ENCODE results near the gene CFAP57. TPM values are rescaled to one million over a fixed set of nuclear protein-coding genes. Genes with fewer than 3 reads are reported as not detected.

CFAP57 gene
- total RNA-seq, 1 donor from 2014 or later: not detected

- no peak overlapping the region for H3K27ac ChIP-seq
- H3K9me3 ChIP-seq: no peaks in the 10 kb centered on the region
- DNase-seq (ENCODE audit: extremely low spot score in 2 of 2): no peak
- TF ChIP-seq POLR2AphosphoS5 (IDR thresholded peaks at IDR 0.05; ENCODE audit: insufficient read depth in 1 of 2, low read depth in 1 of 2): no peak
- TF ChIP-seq CTCF (IDR thresholded peaks at IDR 0.05): no peak
- no peak for TF ChIP-seq POLR2A (IDR thresholded peaks at IDR 0.05)
- H3K36me3 ChIP-seq: no peaks in the 10 kb centered on the region
- no peaks in the 10 kb centered on the region for H3K27me3 ChIP-seq
- no peak overlapping the region for H3K4me3 ChIP-seq
- H3K4me1 ChIP-seq: peaks cover 12% of the 10 kb centered on the region
- intact Hi-C loops (cut with DNase I): loop anchor here (5.0 kb wide), 1 partner anchor 1374 kb away; no protein-coding TSS in a partner anchor
These were observed 28.7 kb upstream of the CFAP57 start for GRCh38 chr1:43143441-43143888.

- intact Hi-C loops (cut with DNase I): loop anchor here (5.0 kb wide), 1 partner anchor 1373 kb away; no protein-coding TSS in a partner anchor
- no peak for TF ChIP-seq POLR2A (IDR thresholded peaks at IDR 0.05)
- TF ChIP-seq CTCF (IDR thresholded peaks at IDR 0.05): no peak
- TF ChIP-seq POLR2AphosphoS5 (IDR thresholded peaks at IDR 0.05; ENCODE audit: insufficient read depth in 1 of 2, low read depth in 1 of 2): no peak
- no peaks in the 10 kb centered on the region for H3K9me3 ChIP-seq
- no peak for DNase-seq (ENCODE audit: extremely low spot score in 2 of 2)
- H3K27ac ChIP-seq: no peak overlapping the region
- no peak overlapping the region for H3K4me3 ChIP-seq
- H3K4me1 ChIP-seq: peaks cover 17% of the 10 kb centered on the region
- no peaks in the 10 kb centered on the region for H3K36me3 ChIP-seq
- H3K27me3 ChIP-seq: no peaks in the 10 kb centered on the region
These were observed 27.9 kb upstream of the CFAP57 start for GRCh38 chr1:43144237-43144636.

GRCh38 chr1:43147625-43148327 is 24.4 kb upstream of the CFAP57 start:
- DNase-seq (ENCODE audit: extremely low spot score in 2 of 2): no peak
- Histone ChIP-seq H3K36me3 (no peaks in the 10 kb centered on the region), H3K9me3 (no peaks in the 10 kb centered on the region), H3K4me1 (peaks cover 17% of the 10 kb centered on the region), H3K4me3 (peak overlapping the region; percentile 41 to 43), H3K27me3 (no peaks in the 10 kb centered on the region), H3K27ac (no peak overlapping the region)
- no peak for TF ChIP-seq POLR2AphosphoS5 (IDR thresholded peaks at IDR 0.05; ENCODE audit: insufficient read depth in 1 of 2, low read depth in 1 of 2)
- intact Hi-C loops (cut with DNase I): no loop called here

- Histone ChIP-seq H3K27ac (no peak overlapping the region), H3K4me1 (peaks cover 17% of the 10 kb centered on the region), H3K9me3 (no peaks in the 10 kb centered on the region), H3K27me3 (no peaks in the 10 kb centered on the region), H3K4me3 (no peak overlapping the region), H3K36me3 (no peaks in the 10 kb centered on the region)
- TF ChIP-seq POLR2AphosphoS5 (IDR thresholded peaks at IDR 0.05; ENCODE audit: insufficient read depth in 1 of 2, low read depth in 1 of 2) (no peak), POLR2A (IDR thresholded peaks at IDR 0.05) (no peak), CTCF (IDR thresholded peaks at IDR 0.05) (no peak)
- intact Hi-C loops (cut with DNase I): no loop called here
- DNase-seq (ENCODE audit: extremely low spot score in 2 of 2): no peak
These were observed 22.2 kb upstream of the CFAP57 start for GRCh38 chr1:43149889-43150288.

- H3K27ac ChIP-seq: no peak overlapping the region
- no peak for DNase-seq (ENCODE audit: extremely low spot score in 2 of 2)
- TF ChIP-seq POLR2AphosphoS5 (IDR thresholded peaks at IDR 0.05; ENCODE audit: insufficient read depth in 1 of 2, low read depth in 1 of 2) (peak in 1 of 2 donors; percentile 60), CTCF (IDR thresholded peaks at IDR 0.05) (no peak), POLR2A (IDR thresholded peaks at IDR 0.05) (no peak)
- no peak overlapping the region for H3K4me3 ChIP-seq
- no peaks in the 10 kb centered on the region for H3K36me3 ChIP-seq
- intact Hi-C loops (cut with DNase I): no loop called here
- no peaks in the 10 kb centered on the region for H3K9me3 ChIP-seq
- no peaks in the 10 kb centered on the region for H3K27me3 ChIP-seq
- H3K4me1 ChIP-seq: peaks cover 10% of the 10 kb centered on the region
These were observed 19.3 kb upstream of the CFAP57 start for GRCh38 chr1:43152866-43153265.

Measured in vagina (tissue), 2 donors.